K562 treated with DMSO at 1 percent for 24 hours (cell line): Measurements from ENCODE around the gene SAMHD1. TPM values are rescaled to one million over a fixed set of nuclear protein-coding genes. Genes with fewer than 3 reads are reported as not detected.

Experiments used
- total RNA-seq: library from RNA; unstranded; fragments of 300-600 nt; gene quantifications from 2 replicates; pipeline ENCODE4 v1.2.3, GENCODE V29; 2022; ENCODE audit warnings: low read depth; ENCODE audit not compliant: insufficient read depth

SAMHD1 gene
- total RNA-seq, result 22.4 and 23.5 TPM in 2 replicates

DNA sequence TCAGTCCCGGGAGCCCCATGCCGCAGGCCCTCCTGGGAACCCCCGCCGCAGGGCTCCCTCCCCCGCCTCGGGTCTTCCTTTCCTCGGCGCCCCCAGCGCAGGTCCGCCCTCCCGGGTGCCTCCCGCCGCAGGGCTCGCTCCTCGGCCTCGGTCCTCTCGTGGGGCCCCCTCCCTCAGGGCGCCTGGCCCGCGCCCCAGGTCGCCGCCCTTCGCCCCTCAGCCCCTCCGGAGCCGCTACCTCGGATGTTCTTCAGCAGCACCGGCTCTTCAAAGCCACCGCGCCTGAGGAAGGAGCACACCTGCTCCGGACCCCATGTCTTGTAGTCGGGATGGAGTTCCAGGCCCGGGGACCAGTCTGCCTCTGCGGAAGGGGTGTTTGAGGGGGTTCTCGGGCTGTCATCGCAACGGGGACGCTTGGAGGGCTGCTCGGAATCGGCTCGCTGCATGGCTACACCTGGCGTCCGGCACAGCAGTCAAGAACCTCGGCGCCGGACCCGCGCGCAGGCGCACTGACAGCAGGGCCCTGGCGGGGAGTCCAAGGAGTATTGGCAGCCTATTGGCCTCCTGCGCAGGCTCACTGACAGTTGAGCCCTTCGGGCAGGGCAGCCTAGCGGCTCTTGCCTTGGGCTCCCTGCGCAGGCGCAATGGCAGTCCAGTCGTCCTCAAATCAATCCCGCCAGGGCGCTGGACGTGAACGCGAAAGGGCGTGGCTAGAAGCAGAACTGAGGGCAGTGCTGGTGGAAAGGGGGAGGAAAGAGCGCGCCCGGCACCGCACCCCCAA lies at the start of gene SAMHD1:
Gene SAMHD1 (minus strand): TSS at position 511 of the 781 bp plus-strand sequence. CDS start 65 bp downstream, at position 446.

DNA sequence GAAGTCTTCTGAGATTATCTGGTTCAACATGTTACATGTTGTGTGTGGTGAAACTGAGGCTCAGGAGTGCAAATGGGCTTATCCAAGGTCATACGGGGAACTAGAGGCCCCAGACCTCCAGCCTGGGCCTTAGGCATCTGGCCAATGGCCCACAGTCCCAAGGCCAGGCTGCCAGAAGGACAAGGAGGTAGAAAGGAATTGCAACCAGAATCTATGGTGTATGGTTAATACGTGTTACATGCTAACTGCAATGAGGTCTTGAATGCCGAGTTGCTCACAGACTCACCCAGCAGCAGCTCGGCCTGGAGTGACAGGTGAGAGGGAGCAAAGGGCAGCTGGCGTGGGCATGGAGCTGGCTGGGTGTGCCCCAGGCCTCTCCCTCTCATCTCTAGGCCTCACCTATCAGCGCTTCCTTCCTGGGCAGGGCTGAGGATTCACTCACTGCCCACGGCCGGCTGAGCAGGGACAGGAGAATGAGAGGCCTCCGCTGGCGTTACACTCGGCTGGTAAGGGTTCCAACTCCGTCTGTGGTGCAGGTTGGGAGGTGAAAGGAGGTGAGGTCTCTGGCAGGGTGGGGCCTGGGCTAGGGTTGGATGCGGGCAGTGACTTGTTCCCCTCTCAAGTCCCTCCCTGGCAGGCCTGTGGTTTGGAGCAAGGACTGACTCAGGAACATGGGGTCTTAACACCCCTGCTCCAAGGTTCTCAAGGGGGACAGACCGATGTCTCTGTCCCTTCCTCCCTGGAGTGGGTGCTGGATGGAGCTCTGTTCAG lies 75.6 kb downstream of the SAMHD1 start, which contains the start of gene TLDC2:
Gene TLDC2 (plus strand): TSS at position 437 of the 771 bp plus-strand sequence. CDS start 37 bp downstream, at position 474.

Other genes with a start within 250 kb of the SAMHD1 start
- 22.6 and 23.2 TPM in 2 replicates for gene NDRG3, start 205.6 kb downstream of the SAMHD1 start, total RNA-seq
- 24.5 and 27.0 TPM in 2 replicates for gene DSN1, start 177.9 kb downstream of the SAMHD1 start, total RNA-seq
- not detected in 2 replicates for gene TLDC2, start 75.6 kb downstream of the SAMHD1 start, total RNA-seq
- gene RBL1, start 144.3 kb upstream of the SAMHD1 start, total RNA-seq, result 7.1 and 9.3 TPM in 2 replicates
- 278 and 285 TPM in 2 replicates for gene RPN2, start 227.6 kb upstream of the SAMHD1 start, total RNA-seq
- gene MROH8, start 227.8 kb upstream of the SAMHD1 start, total RNA-seq, result 0.43 and 0.45 TPM in 2 replicates